ENCODE results near the gene OR52K2. TPM values are rescaled to one million over a fixed set of nuclear protein-coding genes. Genes with fewer than 3 reads are reported as not detected.
"Not testable (repeated sequence)": the region's sequence is repeated elsewhere in the genome, so short reads cannot be mapped to it uniquely, and the experiment has no call there.

Gene OR52K2
- total RNA-seq, 2 donors from 2014 or later = not detected

- H3K4me1 Mint-ChIP-seq (ENCODE audit: low read depth in 2 of 2) = no peaks in the 10 kb centered on the region
These were observed 15.4 kb downstream of the OR52K2 start for GRCh38 chr11:4464216-4465159.

GRCh38 chr11:4465407-4465806 is 16.3 kb downstream of the OR52K2 start:
- ATAC-seq (no peak), DNase-seq (ENCODE audit: low spot score) (no peak)
- Mint-ChIP-seq H3K4me3 (no peak overlapping the region), H3K9me3 (peaks cover 8% of the 10 kb centered on the region), H3K4me1 (ENCODE audit: low read depth in 2 of 2) (no peaks in the 10 kb centered on the region), H3K27ac (no peak overlapping the region), H3K27me3 (peaks cover 31 to 47% of the 10 kb centered on the region in 2 donors), H3K36me3 (peaks cover 6% of the 10 kb centered on the region)

More at GRCh38 chr11:4464216-4465159, 15.4 kb downstream of the OR52K2 start:
- H3K27me3 Mint-ChIP-seq = peaks cover 27 to 44% of the 10 kb centered on the region in 2 donors
- ATAC-seq (no peak), DNase-seq (ENCODE audit: low spot score) (no peak)
- peaks cover 8% of the 10 kb centered on the region for H3K9me3 Mint-ChIP-seq
- peaks cover 6% of the 10 kb centered on the region for H3K36me3 Mint-ChIP-seq
- H3K27ac Mint-ChIP-seq = no peak overlapping the region
- no peak overlapping the region for H3K4me3 Mint-ChIP-seq

GRCh38 chr11:4466131-4466870 is 17.2 kb downstream of the OR52K2 start:
- peak in 1 of 2 donors; percentile 53 for ATAC-seq
- Mint-ChIP-seq H3K36me3 (peaks cover 6% of the 10 kb centered on the region), H3K27me3 (peaks cover 34 to 54% of the 10 kb centered on the region in 2 donors), H3K27ac (no peak overlapping the region), H3K4me1 (ENCODE audit: low read depth in 2 of 2) (no peaks in the 10 kb centered on the region), H3K4me3 (no peak overlapping the region), H3K9me3 (peaks cover 8% of the 10 kb centered on the region)
- DNase-seq (ENCODE audit: low spot score) = no peak

DNA sequence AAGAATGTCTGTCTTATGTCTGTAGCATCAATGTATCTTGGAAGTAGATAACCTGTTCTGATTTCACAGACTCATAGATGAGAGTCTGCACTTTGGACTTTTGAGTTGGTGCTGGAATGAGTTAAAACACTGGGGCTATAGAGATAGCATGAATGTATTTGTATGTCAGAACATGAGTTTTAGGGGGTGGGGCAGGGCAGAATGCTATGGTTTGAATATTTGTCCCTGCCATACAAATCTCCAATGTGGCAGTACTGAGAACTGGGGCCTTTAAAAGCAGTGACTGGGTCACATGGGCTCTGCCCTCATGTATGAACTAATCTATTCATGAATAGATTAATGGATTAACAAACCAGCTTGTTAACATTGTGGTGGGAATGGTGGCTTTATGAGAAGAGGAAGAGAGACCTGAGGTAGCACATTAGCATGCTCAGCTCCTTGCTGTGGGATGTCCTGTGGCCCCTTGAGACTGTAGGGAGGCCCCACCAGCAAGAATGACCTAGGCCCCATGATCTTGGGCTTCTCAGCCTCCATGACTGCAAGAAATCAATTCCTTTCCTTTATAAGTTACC is 17.9 kb downstream of the OR52K2 start:
- H3K27ac Mint-ChIP-seq = no peak overlapping the region
- no peaks in the 10 kb centered on the region for H3K4me1 Mint-ChIP-seq (ENCODE audit: low read depth in 2 of 2)
- H3K27me3 Mint-ChIP-seq = peaks cover 34 to 56% of the 10 kb centered on the region in 2 donors

DNA sequence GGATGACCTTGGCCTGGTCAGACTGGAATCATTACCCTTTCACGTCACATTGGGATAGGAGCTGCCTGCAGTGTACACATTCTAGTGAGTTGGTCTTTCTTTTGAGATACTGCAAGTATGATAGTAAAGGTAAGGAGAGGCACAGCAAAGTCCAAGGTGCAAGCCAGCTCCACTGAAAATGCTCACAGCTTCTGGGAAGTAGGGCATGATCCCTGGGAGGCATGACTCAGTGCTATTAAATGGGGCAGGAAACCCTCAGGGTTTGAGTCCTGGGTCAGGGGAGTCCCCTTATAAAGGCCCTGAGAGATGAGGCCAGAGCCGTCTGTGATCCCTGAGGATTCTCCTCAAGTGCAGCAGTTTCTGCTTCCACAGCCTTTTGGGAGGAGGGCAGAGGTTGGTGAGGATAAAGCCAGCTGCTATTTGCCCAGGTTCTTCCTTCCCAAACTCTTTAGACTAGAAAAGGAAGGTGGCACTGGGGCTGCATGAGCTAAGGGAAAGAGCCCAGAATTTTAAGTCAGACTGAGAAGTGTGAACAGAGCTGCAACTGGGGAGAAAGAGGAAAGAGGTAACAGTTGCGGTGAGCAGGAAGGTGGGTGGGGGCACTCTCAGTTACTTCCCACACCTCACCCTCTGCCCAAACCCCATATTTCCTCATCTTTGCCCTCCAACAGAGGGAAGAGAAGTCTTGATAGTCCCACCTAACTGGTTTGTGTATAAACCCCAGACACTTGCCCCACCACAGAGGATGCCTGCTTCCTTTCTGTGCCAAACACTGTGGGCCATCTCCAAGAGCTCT is 18.9 kb downstream of the OR52K2 start:
- no peak for DNase-seq (ENCODE audit: low spot score)
- H3K36me3 Mint-ChIP-seq = peaks cover 6% of the 10 kb centered on the region
- H3K4me3 Mint-ChIP-seq = no peak overlapping the region
- ATAC-seq = no peak
- no peak overlapping the region for H3K27ac Mint-ChIP-seq
- H3K27me3 Mint-ChIP-seq = peaks cover 34 to 53% of the 10 kb centered on the region in 2 donors
- no peaks in the 10 kb centered on the region for H3K4me1 Mint-ChIP-seq (ENCODE audit: low read depth in 2 of 2)
- peaks cover 8% of the 10 kb centered on the region for H3K9me3 Mint-ChIP-seq

More for the DNA sequence above, 17.9 kb downstream of the OR52K2 start:
- peaks cover 8% of the 10 kb centered on the region for H3K9me3 Mint-ChIP-seq
- H3K4me3 Mint-ChIP-seq = no peak overlapping the region
- peaks cover 6% of the 10 kb centered on the region for H3K36me3 Mint-ChIP-seq
- DNase-seq (ENCODE audit: low spot score) (no peak), ATAC-seq (no peak)

GRCh38 chr11:4479644-4480043 is 30.5 kb downstream of the OR52K2 start:
- no peaks in the 10 kb centered on the region for H3K36me3 Mint-ChIP-seq
- H3K27me3 Mint-ChIP-seq = peaks cover 8 to 30% of the 10 kb centered on the region in 2 donors
- no peak overlapping the region for H3K27ac Mint-ChIP-seq
- peaks cover 0 to 8% of the 10 kb centered on the region in 2 donors for H3K4me1 Mint-ChIP-seq (ENCODE audit: low read depth in 2 of 2)
- ATAC-seq (no peak), DNase-seq (ENCODE audit: low spot score) (no peak)
- H3K4me3 Mint-ChIP-seq = no peak overlapping the region
- no peaks in the 10 kb centered on the region for H3K9me3 Mint-ChIP-seq

DNA sequence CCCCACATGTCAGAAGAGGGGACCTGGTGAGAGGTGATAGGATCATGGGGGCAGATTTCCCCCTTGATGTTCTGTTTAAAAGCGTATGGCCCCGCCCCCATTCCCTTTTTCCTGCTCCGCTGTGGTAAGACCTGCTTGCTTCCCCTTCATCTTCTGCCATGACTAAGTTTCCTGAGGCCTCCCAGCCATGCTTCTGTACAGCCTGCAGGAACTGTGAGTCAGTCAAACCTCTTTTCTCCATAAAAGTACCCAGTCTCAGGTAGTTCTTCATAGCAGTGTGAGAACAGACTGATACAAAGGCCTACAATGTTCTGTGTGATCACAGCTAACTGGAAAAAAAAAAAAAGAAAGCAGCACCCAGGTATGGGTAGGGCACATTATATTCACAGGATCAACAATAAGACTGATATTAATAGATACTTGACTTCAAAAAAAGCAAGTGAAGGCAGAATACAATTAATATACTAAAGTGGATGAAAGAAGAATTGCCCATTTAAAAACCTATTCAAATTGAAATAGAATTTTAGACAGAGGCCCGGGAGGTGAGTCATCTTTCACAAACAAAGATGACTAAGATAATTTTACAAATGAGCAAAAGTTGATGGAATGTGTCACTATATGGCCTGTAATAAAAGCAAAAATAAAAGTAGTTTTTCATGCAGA is 31.6 kb downstream of the OR52K2 start:
- no peak overlapping the region for H3K4me3 Mint-ChIP-seq

DNA sequence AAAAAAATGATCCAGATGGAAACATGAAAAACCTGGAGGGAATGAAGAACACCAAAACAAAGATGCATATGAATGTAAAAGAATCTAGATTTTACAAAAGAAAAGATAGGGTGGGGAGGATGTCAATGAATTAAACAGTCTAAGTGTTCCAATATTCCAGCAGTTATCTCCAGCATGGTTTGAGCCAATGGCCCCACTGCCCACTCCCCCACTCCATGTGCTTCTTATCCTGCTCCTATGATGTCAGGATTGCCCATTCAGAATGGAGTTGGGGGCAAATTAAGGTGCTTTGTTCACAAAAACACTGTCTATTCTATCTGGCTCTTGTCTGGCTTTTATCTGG is 32.1 kb downstream of the OR52K2 start:
- H3K36me3 Mint-ChIP-seq = no peaks in the 10 kb centered on the region
- peaks cover 5 to 23% of the 10 kb centered on the region in 2 donors for H3K27me3 Mint-ChIP-seq
- no peak overlapping the region for H3K27ac Mint-ChIP-seq
- DNase-seq (ENCODE audit: low spot score) = no peak
- no peaks in the 10 kb centered on the region for H3K9me3 Mint-ChIP-seq
- H3K4me1 Mint-ChIP-seq (ENCODE audit: low read depth in 2 of 2) = peaks cover 0 to 8% of the 10 kb centered on the region in 2 donors
- no peak overlapping the region for H3K4me3 Mint-ChIP-seq
- ATAC-seq = no peak

More for the DNA sequence above, 31.6 kb downstream of the OR52K2 start:
- no peak for DNase-seq (ENCODE audit: low spot score)
- H3K4me1 Mint-ChIP-seq (ENCODE audit: low read depth in 2 of 2) = peaks cover 0 to 8% of the 10 kb centered on the region in 2 donors
- peak in 1 of 2 donors; percentile 41 for ATAC-seq
- H3K36me3 Mint-ChIP-seq = no peaks in the 10 kb centered on the region
- H3K9me3 Mint-ChIP-seq = no peaks in the 10 kb centered on the region
- H3K27ac Mint-ChIP-seq = no peak overlapping the region
- peaks cover 5 to 23% of the 10 kb centered on the region in 2 donors for H3K27me3 Mint-ChIP-seq

GRCh38 chr11:4482445-4482844 is 33.4 kb downstream of the OR52K2 start, which contains the start of gene OR52K1:
Gene OR52K1 (plus strand): TSS chr11:4482646. CDS start chr11:4488901, 6,255 bp downstream.
- Mint-ChIP-seq H3K9me3 (no peaks in the 10 kb centered on the region), H3K27me3 (peaks cover 2 to 16% of the 10 kb centered on the region in 2 donors), H3K27ac (no peak within 1 kb of the TSS), H3K4me3 (no peak within 1 kb of the TSS), H3K4me1 (ENCODE audit: low read depth in 2 of 2) (peaks cover 0 to 8% of the 10 kb centered on the region in 2 donors), H3K36me3 (no peaks in the 10 kb centered on the region)
- DNase-seq (ENCODE audit: low spot score) = no peak
- ATAC-seq = peak; percentile 31 to 50

DNA sequence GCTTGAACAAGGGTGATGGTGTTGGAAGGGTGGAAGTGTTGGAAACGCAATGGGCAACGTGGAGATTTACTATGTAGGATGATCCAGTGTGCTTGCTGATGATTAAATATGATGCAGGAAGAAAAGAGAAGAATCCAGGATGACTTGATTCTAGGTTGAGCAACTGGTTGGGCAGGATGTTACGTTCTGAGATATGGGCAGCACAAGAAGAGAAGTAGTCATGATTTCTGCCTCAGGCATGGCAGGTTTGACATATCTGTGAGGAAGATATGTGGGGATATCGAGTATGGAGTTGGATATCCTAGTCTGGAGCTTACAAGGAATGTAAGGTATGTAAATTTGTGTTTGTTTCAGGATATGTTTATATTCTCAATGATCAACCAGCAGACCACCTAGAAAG is 35.2 kb downstream of the OR52K2 start:
- H3K4me3 Mint-ChIP-seq = no peak overlapping the region
- no peak for ATAC-seq
- H3K27ac Mint-ChIP-seq = no peak overlapping the region
- H3K36me3 Mint-ChIP-seq = no peaks in the 10 kb centered on the region
- H3K4me1 Mint-ChIP-seq (ENCODE audit: low read depth in 2 of 2) = peaks cover 0 to 8% of the 10 kb centered on the region in 2 donors
- no peak for DNase-seq (ENCODE audit: low spot score)
- H3K9me3 Mint-ChIP-seq = no peaks in the 10 kb centered on the region
- peaks cover 8 to 10% of the 10 kb centered on the region in 2 donors for H3K27me3 Mint-ChIP-seq

- H3K4me1 Mint-ChIP-seq (ENCODE audit: low read depth in 2 of 2); ATAC-seq; H3K9me3 Mint-ChIP-seq; H3K36me3 Mint-ChIP-seq; DNase-seq (ENCODE audit: low spot score); H3K4me3 Mint-ChIP-seq; H3K27ac Mint-ChIP-seq: not testable (repeated sequence)
- peaks cover 35 to 36% of the 10 kb centered on the region in 2 donors for H3K27me3 Mint-ChIP-seq
These were observed 42.3 kb downstream of the OR52K2 start for GRCh38 chr11:4491405-4491804.

- Mint-ChIP-seq H3K36me3 (no peaks in the 10 kb centered on the region), H3K27ac (no peak overlapping the region), H3K9me3 (no peaks in the 10 kb centered on the region), H3K4me3 (no peak overlapping the region), H3K4me1 (ENCODE audit: low read depth in 2 of 2) (peaks cover 4 to 6% of the 10 kb centered on the region in 2 donors), H3K27me3 (peaks cover 40 to 42% of the 10 kb centered on the region in 2 donors)
- ATAC-seq (no peak), DNase-seq (ENCODE audit: low spot score) (no peak)
These were observed 42.9 kb downstream of the OR52K2 start for GRCh38 chr11:4491878-4492606.
